RWPE2 (cell line): Measurements from ENCODE around the gene NAPSA.

Experiments used
- ATAC-seq: fragments of 200-7000 bp; cut with Tn5 transposase; 3 replicates; pipeline ENCODE4 v1.9.1; 2021; ENCODE audit warnings: low read depth
- DNase-seq: peaks from one replicate; pipeline ENCODE4 v3.0.0-alpha.2; 2020; ENCODE audit warnings: low spot score
- H3K27ac ChIP-seq: fragments of 450-650 bp; 2 replicates; pipeline ENCODE4 v1.5.1; 2017; ENCODE audit warnings: mild to moderate bottlenecking; ENCODE audit not compliant: poor library complexity, severe bottlenecking
- H3K27me3 ChIP-seq: fragments of 250-450 bp; sonication (Bioruptor Pico); 2 replicates; pipeline ENCODE4 v1.5.1; 2021; ENCODE audit warnings: mild to moderate bottlenecking, moderate library complexity; ENCODE audit not compliant: insufficient read depth, poor library complexity, severe bottlenecking
- H3K36me3 ChIP-seq: fragments of 250-450 bp; sonication (Bioruptor Pico); 2 replicates; pipeline ENCODE4 v1.5.1; 2020; ENCODE audit warnings: low read depth, mild to moderate bottlenecking, moderate library complexity
- H3K4me1 ChIP-seq: fragments of 250-450 bp; sonication (Bioruptor Pico); 2 replicates; pipeline ENCODE4 v1.5.1; 2021; ENCODE audit warnings: mild to moderate bottlenecking, moderate library complexity; ENCODE audit not compliant: insufficient read depth, poor library complexity, severe bottlenecking
- H3K4me3 ChIP-seq: fragments of 250-450 bp; sonication (Bioruptor Pico); 2 replicates; pipeline ENCODE4 v1.5.1; 2021; ENCODE audit warnings: mild to moderate bottlenecking, moderate library complexity; ENCODE audit not compliant: severe bottlenecking
- H3K9me3 ChIP-seq: fragments of 250-450 bp; sonication (Bioruptor Pico); 2 replicates; pipeline ENCODE4 v1.5.1; 2021; ENCODE audit warnings: mild to moderate bottlenecking, moderate library complexity; ENCODE audit not compliant: severe bottlenecking
- CTCF ChIP-seq: fragments of 450-650 bp; IDR thresholded peaks from one replicate; pipeline ENCODE4 v1.5.1; 2017; ENCODE audit warnings: mild to moderate bottlenecking, moderate library complexity; ENCODE audit not compliant: poor library complexity, severe bottlenecking

Gene NAPSA

GRCh38 chr19:50401605-50402450 is 36.4 kb upstream of the NAPSA start:
- no peak for TF ChIP-seq CTCF
- H3K27ac ChIP-seq = no peak overlapping the region
- H3K36me3 ChIP-seq = peaks cover 29% of the 10 kb centered on the region
- H3K4me1 ChIP-seq = no peaks in the 10 kb centered on the region
- ATAC-seq = no peak
- H3K4me3 ChIP-seq = no peak overlapping the region
- H3K9me3 ChIP-seq = no peaks in the 10 kb centered on the region
- DNase-seq = no peak
- H3K27me3 ChIP-seq = no peaks in the 10 kb centered on the region

DNA sequence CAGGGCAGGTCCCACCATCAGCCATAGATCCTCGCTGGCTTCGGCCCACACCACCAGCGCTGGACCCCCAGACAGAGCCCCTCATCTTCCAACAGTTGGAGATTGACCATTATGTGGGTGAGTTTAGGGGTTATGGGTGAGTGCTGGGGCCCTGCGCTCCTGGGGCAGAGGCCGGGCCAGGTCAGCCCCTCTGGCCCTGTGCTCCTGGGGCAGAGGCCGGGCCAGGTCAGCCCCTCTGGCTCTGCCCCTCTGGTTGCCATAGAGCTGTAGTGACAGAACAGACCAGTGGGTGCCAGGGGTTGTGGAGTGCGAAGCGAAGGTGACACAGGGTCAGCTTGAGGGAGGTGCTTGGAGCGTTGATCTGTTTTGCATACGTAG is 33.9 kb upstream of the NAPSA start:
- Histone ChIP-seq H3K4me3 (no peak overlapping the region), H3K27ac (no peak overlapping the region), H3K9me3 (no peaks in the 10 kb centered on the region), H3K27me3 (no peaks in the 10 kb centered on the region), H3K4me1 (no peaks in the 10 kb centered on the region), H3K36me3 (peaks cover 18% of the 10 kb centered on the region)
- DNase-seq (no peak), ATAC-seq (no peak)
- no peak for TF ChIP-seq CTCF

GRCh38 chr19:50398675-50399367 is 33.4 kb upstream of the NAPSA start:
- TF ChIP-seq CTCF = no peak
- ATAC-seq (no peak), DNase-seq (no peak)
- Histone ChIP-seq H3K36me3 (peaks cover 24% of the 10 kb centered on the region), H3K4me3 (no peak overlapping the region), H3K9me3 (no peaks in the 10 kb centered on the region), H3K27ac (no peak overlapping the region), H3K4me1 (no peaks in the 10 kb centered on the region), H3K27me3 (no peaks in the 10 kb centered on the region)

- H3K4me1 ChIP-seq = no peaks in the 10 kb centered on the region
- DNase-seq (no peak), ATAC-seq (no peak)
- no peak overlapping the region for H3K4me3 ChIP-seq
- H3K36me3 ChIP-seq = peaks cover 46% of the 10 kb centered on the region
- H3K9me3 ChIP-seq = no peaks in the 10 kb centered on the region
- no peak for TF ChIP-seq CTCF
- H3K27me3 ChIP-seq = no peaks in the 10 kb centered on the region
- no peak overlapping the region for H3K27ac ChIP-seq
Observed at GRCh38 chr19:50394017-50394416, 28.6 kb upstream of the NAPSA start.

DNA sequence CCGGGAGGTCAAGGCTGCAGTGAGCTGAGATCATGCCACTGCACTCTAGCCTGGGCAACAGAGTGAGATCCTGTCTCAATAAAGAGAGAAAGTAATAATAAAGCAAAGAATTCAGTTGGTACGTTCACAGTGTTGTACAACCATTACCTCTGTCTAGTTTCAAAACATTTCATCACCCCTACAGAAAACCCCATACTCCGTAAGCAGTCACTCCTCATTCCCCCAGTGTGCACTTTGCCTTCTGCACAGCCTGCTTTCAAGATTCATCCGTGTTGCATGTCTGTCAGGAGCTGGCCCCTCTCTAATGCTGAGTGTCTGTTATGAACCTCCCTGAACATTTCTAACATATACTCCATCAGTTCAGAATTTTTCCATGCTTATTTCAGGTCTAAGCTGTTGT is 28.1 kb upstream of the NAPSA start:
- Histone ChIP-seq H3K4me1 (no peaks in the 10 kb centered on the region), H3K4me3 (no peak overlapping the region), H3K36me3 (peaks cover 46% of the 10 kb centered on the region), H3K27me3 (no peaks in the 10 kb centered on the region), H3K27ac (no peak overlapping the region), H3K9me3 (no peaks in the 10 kb centered on the region)
- ATAC-seq (no peak), DNase-seq (no peak)
- TF ChIP-seq CTCF = no peak
